Keratinocyte (primary cell): ENCODE data around the gene TSKU.

Source experiments
- CTCF ChIP-seq, 3 experiments: IDR thresholded peaks in 1 of 3; conservative IDR thresholded peaks in 1 of 3; optimal IDR thresholded peaks in 1 of 3; 2 replicates in 2 of 3; 3 replicates in 1 of 3; pipeline versions ENCODE3 to v1.5.1; 2011; ENCODE audit warnings: low read length in 3 of 3, mild to moderate bottlenecking in 3 of 3, moderate library complexity in 2 of 3, control low read depth in 1 of 3, inconsistent platforms in 1 of 3; ENCODE audit not compliant: insufficient read depth in 2 of 3; ENCODE audit errors: extremely low read depth in 1 of 3
- EZH2 ChIP-seq: IDR thresholded peaks from one replicate; pipeline ENCODE4 v1.6.1; 2012; ENCODE audit warnings: inconsistent platforms, mild to moderate bottlenecking, low read length, moderate library complexity

DNA sequence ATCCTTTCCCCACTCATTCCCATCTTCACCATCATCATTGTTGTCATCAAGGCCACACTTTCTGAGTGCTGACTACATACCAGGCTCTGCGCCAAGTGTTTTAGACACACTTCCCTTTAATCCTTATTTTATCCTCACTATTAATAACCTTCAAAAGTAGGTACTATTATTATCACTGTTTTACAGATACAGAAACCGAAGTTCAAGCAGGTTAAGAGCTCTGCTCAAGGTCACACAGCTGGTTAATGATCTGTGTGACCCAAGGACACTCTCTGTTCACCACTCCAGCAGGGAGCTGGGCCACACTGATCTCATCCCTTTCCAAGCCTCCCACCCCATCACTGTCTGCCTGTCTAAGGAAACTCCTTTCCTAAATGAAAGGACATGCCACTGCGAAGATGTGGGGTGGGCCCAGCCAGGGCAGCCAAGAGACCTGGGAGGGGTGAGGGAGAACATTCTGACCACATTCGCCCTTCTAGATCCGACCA lies 17.2 kb upstream of the TSKU start:
- TF ChIP-seq CTCF (optimal IDR thresholded peaks at IDR 0.05 in 1 of 3, IDR thresholded peaks at IDR 0.05 in 1 of 3, conservative IDR thresholded peaks at IDR 0.05 in 1 of 3; ENCODE audit: extremely low read depth in 1 of 3, insufficient read depth in 2 of 3, low read length in 3 of 3) (no peak), EZH2 (no peak)
